Lung (tissue), 12 donors: ENCODE measurements around the gene NAALADL2. TPM values are rescaled to one million over a fixed set of nuclear protein-coding genes. Genes with fewer than 3 reads are reported as not detected.

Experiments used
- ATAC-seq: fragments of 200-7000 bp; cut with Tn5 transposase; one replicate; pipeline ENCODE4 v1.9.1; 2020; ENCODE audit warnings: moderate number of reproducible peaks; ENCODE audit not compliant: insufficient read depth, low FRiP score
- DNase-seq, 3 donors: peaks; one replicate each; pipeline ENCODE4 v3.0.0-alpha.2; 2013 to 2017
- H3K27ac ChIP-seq, 2 donors: one replicate each; pipeline ENCODE4 v1.5.1; 2013; ENCODE audit warnings: mild to moderate bottlenecking in 2 of 2, moderate library complexity in 2 of 2, control low read depth in 1 of 2, inconsistent platforms in 1 of 2, low read depth in 1 of 2, low read length in 1 of 2
- H3K27me3 ChIP-seq, 3 donors: one replicate each; pipeline ENCODE4 v1.5.1; 2013; ENCODE audit warnings: low read length in 2 of 3; ENCODE audit not compliant: control insufficient read depth in 3 of 3, insufficient read depth in 3 of 3
- H3K36me3 ChIP-seq, 4 donors: one replicate each; pipeline ENCODE4 v1.5.1; 2013; ENCODE audit warnings: low read length in 4 of 4, mild to moderate bottlenecking in 1 of 4, moderate library complexity in 1 of 4; ENCODE audit not compliant: control insufficient read depth in 4 of 4, insufficient read depth in 4 of 4
- H3K4me1 ChIP-seq, 5 donors: one replicate each; pipeline ENCODE4 v1.5.1; 2013; ENCODE audit warnings: low read length in 5 of 5, mild to moderate bottlenecking in 2 of 5, moderate library complexity in 1 of 5; ENCODE audit not compliant: control insufficient read depth in 5 of 5, insufficient read depth in 5 of 5
- H3K4me3 ChIP-seq: one replicate; pipeline ENCODE4 v1.5.1; 2013; ENCODE audit warnings: mild to moderate bottlenecking, control low read depth, moderate library complexity
- H3K9ac ChIP-seq, 2 donors: one replicate each; pipeline ENCODE4 v1.5.1; 2013; ENCODE audit warnings: low read length in 2 of 2, control low read depth in 1 of 2; ENCODE audit not compliant: insufficient read depth in 1 of 2
- H3K9me3 ChIP-seq, 4 donors: one replicate each; pipeline ENCODE4 v1.5.1; 2013; ENCODE audit warnings: low read length in 3 of 4, mild to moderate bottlenecking in 1 of 4, moderate library complexity in 1 of 4; ENCODE audit not compliant: control insufficient read depth in 4 of 4, insufficient read depth in 3 of 4
- WGBS, 2 donors: extraction: QIAGEN DNeasy Blood & Tissue Kit; methylation state at CpG; one replicate each; pipeline ENCODE4 v1.1.7; 2013; 5-methylcytosine and 5-hydroxymethylcytosine counted together
- polyA plus RNA-seq, 2 donors: library from polyadenylated mRNA; stranded (reverse); fragments of 200-250 nt; gene quantifications; one replicate each; pipeline ENCODE4 v1.2.1, GENCODE V29; 2013
- total RNA-seq, 2 donors: library from RNA; depleted of rRNA in 1 of 2; stranded (reverse); fragments of >200 nt in 1 of 2; gene quantifications; one replicate each; pipeline ENCODE4 v1.2.1, GENCODE V29; 2014 to 2021
- TF ChIP-seq, protein P1 (sequence below): IDR thresholded peaks from 2 replicates; pipeline ENCODE4 v1.5.1; 2012; ENCODE audit warnings: mild to moderate bottlenecking; ENCODE audit errors: control extremely low read depth, extremely low read depth
- donor health status: control.
- donor health status: control.
- donor health status: Bipolar disorder and iron deficiency.
- donor health status: healthy.
- donor health status: DM: yes; HTN: yes; CAD: no.

The NAALADL2 gene
- total and polyA plus RNA-seq, 4 donors, result 0.49 to 46.7 (median 4.7) TPM

DNA sequence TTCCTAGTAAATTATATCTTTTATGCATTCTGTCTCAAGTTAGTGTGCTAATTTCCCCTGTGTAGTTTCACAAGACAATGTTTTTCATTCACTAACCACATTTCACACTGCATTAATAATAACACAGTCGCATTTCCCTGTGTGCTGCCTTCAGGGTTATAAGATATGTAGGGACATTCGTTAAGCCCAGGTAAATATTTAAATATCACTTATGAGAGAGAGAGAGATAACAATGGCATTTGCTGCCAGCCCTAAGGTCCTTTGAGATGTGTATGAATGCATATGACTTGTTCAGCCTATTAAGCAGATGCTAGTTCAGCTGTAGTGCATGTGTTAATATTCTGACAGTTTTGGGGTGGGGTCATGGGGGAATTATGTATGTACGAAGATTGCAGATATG, 876.7 kb downstream of the NAALADL2 start:
- no peaks in the 10 kb centered on the region for H3K36me3 ChIP-seq
- H3K4me1 ChIP-seq, result peaks cover 0 to 5% (median 0%) of the 10 kb centered on the region in 5 donors
- ATAC-seq (no peak), DNase-seq (no peak)
- 65 to 81% methylated on average over 3 of the region's 3 CpGs for WGBS, 2 donors
- no peaks in the 10 kb centered on the region for H3K27me3 ChIP-seq
- H3K9ac ChIP-seq, result no peak overlapping the region
- TF ChIP-seq, protein P1, sequence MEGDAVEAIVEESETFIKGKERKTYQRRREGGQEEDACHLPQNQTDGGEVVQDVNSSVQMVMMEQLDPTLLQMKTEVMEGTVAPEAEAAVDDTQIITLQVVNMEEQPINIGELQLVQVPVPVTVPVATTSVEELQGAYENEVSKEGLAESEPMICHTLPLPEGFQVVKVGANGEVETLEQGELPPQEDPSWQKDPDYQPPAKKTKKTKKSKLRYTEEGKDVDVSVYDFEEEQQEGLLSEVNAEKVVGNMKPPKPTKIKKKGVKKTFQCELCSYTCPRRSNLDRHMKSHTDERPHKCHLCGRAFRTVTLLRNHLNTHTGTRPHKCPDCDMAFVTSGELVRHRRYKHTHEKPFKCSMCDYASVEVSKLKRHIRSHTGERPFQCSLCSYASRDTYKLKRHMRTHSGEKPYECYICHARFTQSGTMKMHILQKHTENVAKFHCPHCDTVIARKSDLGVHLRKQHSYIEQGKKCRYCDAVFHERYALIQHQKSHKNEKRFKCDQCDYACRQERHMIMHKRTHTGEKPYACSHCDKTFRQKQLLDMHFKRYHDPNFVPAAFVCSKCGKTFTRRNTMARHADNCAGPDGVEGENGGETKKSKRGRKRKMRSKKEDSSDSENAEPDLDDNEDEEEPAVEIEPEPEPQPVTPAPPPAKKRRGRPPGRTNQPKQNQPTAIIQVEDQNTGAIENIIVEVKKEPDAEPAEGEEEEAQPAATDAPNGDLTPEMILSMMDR, result no peak
- peaks cover 0 to 5% (median 0%) of the 10 kb centered on the region in 4 donors for H3K9me3 ChIP-seq
- H3K4me3 ChIP-seq, result no peak overlapping the region
- no peak overlapping the region for H3K27ac ChIP-seq

DNA sequence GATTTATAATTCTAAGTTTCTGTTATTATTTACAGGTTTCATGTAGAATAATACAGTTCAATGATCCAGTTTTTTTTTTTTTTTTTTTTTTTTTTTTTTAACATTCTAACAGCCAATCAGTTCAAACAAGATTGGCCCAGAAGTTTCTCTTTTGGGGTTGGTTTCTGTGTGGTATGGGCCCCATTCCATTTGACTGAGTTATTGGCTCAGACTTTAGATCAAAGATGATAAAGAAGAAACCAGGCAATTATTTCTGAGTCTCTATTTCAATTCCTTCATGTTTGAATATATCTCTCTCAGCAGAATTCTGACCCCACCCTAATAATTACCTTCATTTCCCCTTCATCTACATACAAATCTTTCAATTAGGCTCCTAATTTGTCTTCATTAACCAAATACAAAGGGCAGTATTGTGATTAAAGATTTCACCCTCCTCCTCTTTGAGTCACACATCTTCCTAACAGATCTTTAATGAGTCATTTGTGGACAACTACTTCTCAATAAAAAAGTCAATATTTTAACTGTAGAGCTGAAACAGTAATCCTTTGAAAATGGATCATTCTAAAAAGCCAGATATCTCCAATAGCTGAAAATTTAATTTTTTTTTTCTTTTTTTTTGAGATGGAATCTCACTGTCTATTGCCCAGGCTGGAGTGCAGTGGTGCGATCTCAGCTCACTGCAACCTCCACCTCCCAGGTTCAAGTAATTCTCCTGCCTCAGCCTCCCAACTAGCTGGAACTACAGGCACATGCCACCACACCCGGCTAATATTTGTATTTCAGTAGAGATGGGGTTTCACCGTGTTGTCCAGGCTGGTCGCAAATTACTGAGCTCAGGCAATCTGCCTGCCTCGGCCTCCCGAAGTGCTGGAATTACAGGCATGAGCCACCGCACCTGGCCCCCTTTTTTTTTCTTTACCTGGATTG, 878.8 kb downstream of the NAALADL2 start:
- no peak overlapping the region for H3K27ac ChIP-seq
- ATAC-seq (no peak), DNase-seq (no peak)
- no peaks in the 10 kb centered on the region for H3K27me3 ChIP-seq
- WGBS, 2 donors, result 96% methylated on average over 7 of the region's 7 CpGs
- TF ChIP-seq, protein P1, result no peak
- peaks cover 0 to 5% (median 0%) of the 10 kb centered on the region in 4 donors for H3K9me3 ChIP-seq
- H3K4me3 ChIP-seq, result no peak overlapping the region
- no peak overlapping the region for H3K9ac ChIP-seq
- no peaks in the 10 kb centered on the region for H3K36me3 ChIP-seq
- no peaks in the 10 kb centered on the region for H3K4me1 ChIP-seq

DNA sequence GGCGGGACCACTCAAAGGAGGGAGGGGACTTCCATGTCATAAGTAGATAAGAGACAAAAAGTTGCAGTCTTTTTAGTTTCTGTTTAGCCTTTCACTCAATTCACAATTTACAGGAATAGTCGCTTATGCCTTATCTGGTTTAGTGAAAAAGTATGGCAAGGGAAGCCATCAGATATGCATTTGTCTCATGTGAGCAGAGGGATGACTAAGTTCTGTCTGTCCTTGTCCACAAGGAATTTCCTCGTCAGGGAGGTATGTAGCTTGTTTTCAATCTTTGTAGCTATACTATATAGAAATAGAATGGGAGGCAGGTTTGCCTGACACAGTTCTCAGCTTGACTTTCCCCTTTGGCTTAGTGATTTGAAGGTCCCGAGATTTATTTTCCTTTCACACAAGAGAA, 882.8 kb downstream of the NAALADL2 start:
- TF ChIP-seq, protein P1, result no peak
- Histone ChIP-seq H3K4me3 (no peak overlapping the region), H3K9ac (no peak overlapping the region), H3K9me3 (no peaks in the 10 kb centered on the region), H3K27ac (no peak overlapping the region), H3K4me1 (no peaks in the 10 kb centered on the region), H3K27me3 (no peaks in the 10 kb centered on the region), H3K36me3 (no peaks in the 10 kb centered on the region)
- WGBS, 2 donors, result 89 to 90% methylated on average over 4 of the region's 4 CpGs
- ATAC-seq, result no peak
- DNase-seq, result no peak
